SK-N-SH (cell line): ENCODE data around the gene KLHL40. TPM values are rescaled to one million over a fixed set of nuclear protein-coding genes. Genes with fewer than 3 reads are reported as not detected.

Experiments used
- CTCF ChIA-PET: fragments of 300-600, 350-600 bp; formaldehyde crosslinking; extraction: SDS; loops from one replicate; lab custom pipeline; 2021; lab: Yijun Ruan, JAX
- POLR2A ChIA-PET: fragments of 350-600 bp; sonication (Branson Sonifier 250); formaldehyde crosslinking; extraction: SDS; loops from one replicate; lab custom pipeline; 2020; ENCODE audit warnings: antibody characterized with exemption, inconsistent platforms; lab: Yijun Ruan, JAX
- DNase-seq: peaks from one replicate; pipeline ENCODE4 v3.0.0; 2012
- H2AFZ ChIP-seq: fragments of 200-600 bp; sonication (generic); 2 replicates; pipeline ENCODE4 v1.8.1; 2016; ENCODE audit warnings: antibody characterized with exemption, mild to moderate bottlenecking, low read depth
- H3F3A ChIP-seq: fragments of 200-600 bp; sonication (generic); replicated peaks from 2 replicates; pipeline ENCODE3; 2016; ENCODE audit warnings: antibody characterized with exemption, mild to moderate bottlenecking; ENCODE audit not compliant: insufficient read depth
- H3K27ac ChIP-seq, 2 experiments: fragments of 200-500 bp in 1 of 2; fragments of 200-600 bp in 1 of 2; sonication (Bioruptor generic) in 1 of 2; sonication (generic), shearing (Covaris generic) in 1 of 2; 2 replicates each; pipeline versions ENCODE4 v1.5.1 to v1.6.1; 2014 to 2016; ENCODE audit warnings: low read depth in 2 of 2, inconsistent platforms in 1 of 2, low read length in 1 of 2, mild to moderate bottlenecking in 1 of 2, mixed read lengths in 1 of 2
- H3K27me3 ChIP-seq: fragments of 200-600 bp; sonication (generic), shearing (Covaris generic); 2 replicates; pipeline ENCODE4 v1.6.1; 2016; ENCODE audit warnings: mixed run types; ENCODE audit not compliant: insufficient read depth
- H3K36me3 ChIP-seq, 2 experiments: fragments of 200-500 bp in 1 of 2; fragments of 200-600 bp in 1 of 2; sonication (Bioruptor generic) in 1 of 2; sonication (generic) in 1 of 2; replicated peaks in 1 of 2; 2 replicates each; pipeline versions ENCODE3 to v1.5.1; 2014 to 2016; ENCODE audit warnings: low read length in 1 of 2, mild to moderate bottlenecking in 1 of 2; ENCODE audit not compliant: insufficient read depth in 2 of 2, control insufficient read depth in 1 of 2
- H3K4me1 ChIP-seq, 2 experiments: fragments of 200-500 bp in 1 of 2; fragments of 200-600 bp in 1 of 2; sonication (Bioruptor generic) in 1 of 2; sonication (generic), shearing (Covaris generic) in 1 of 2; 2 replicates each; pipeline versions ENCODE4 v1.5.1 to v1.6.1; 2014 to 2016; ENCODE audit warnings: low read depth in 1 of 2, low read length in 1 of 2, mixed run types in 1 of 2; ENCODE audit not compliant: insufficient read depth in 2 of 2, control insufficient read depth in 1 of 2
- H3K4me2 ChIP-seq: fragments of 200-600 bp; sonication (generic), shearing (Covaris generic); 2 replicates; pipeline ENCODE4 v1.6.1; 2017; ENCODE audit warnings: mixed run types
- H3K4me3 ChIP-seq, 2 experiments: fragments of 200-500 bp in 1 of 2; fragments of 200-600 bp in 1 of 2; sonication (Bioruptor generic) in 1 of 2; sonication (generic), shearing (Covaris generic) in 1 of 2; 2 replicates each; pipeline versions ENCODE4 v1.5.1 to v1.8.1; 2014 to 2016; ENCODE audit warnings: low read depth in 2 of 2, inconsistent platforms in 1 of 2, low read length in 1 of 2, mild to moderate bottlenecking in 1 of 2, mixed read lengths in 1 of 2, moderate library complexity in 1 of 2
- H3K79me2 ChIP-seq: fragments of 200-600 bp; sonication (generic); 2 replicates; pipeline ENCODE4 v1.8.1; 2017; ENCODE audit warnings: mild to moderate bottlenecking; ENCODE audit not compliant: insufficient read depth
- H3K9ac ChIP-seq: fragments of 200-600 bp; sonication (generic); 2 replicates; pipeline ENCODE4 v1.6.1; 2017; ENCODE audit warnings: mixed run types
- H3K9me2 ChIP-seq: fragments of 200-600 bp; sonication (generic); 2 replicates; pipeline ENCODE4 v1.6.1; 2017; ENCODE audit warnings: mixed run types
- H3K9me3 ChIP-seq: fragments of 200-600 bp; sonication (generic); 2 replicates; pipeline ENCODE4 v1.6.1; 2017; ENCODE audit warnings: mixed run types, mild to moderate bottlenecking, moderate library complexity
- H4K20me1 ChIP-seq: fragments of 200-600 bp; sonication (generic); 2 replicates; pipeline ENCODE4 v1.6.1; 2017; ENCODE audit warnings: mild to moderate bottlenecking, mixed run types; ENCODE audit not compliant: insufficient read depth
- CTCF ChIP-seq: fragments of 200-600 bp; sonication (generic); IDR thresholded peaks from 2 replicates; pipeline ENCODE4 v1.6.1; 2017; ENCODE audit warnings: antibody characterized with exemption, mild to moderate bottlenecking, moderate library complexity
- ELF1 ChIP-seq: IDR thresholded peaks from 2 replicates; pipeline ENCODE4 v1.4.0; 2012
- EP300 ChIP-seq, 2 experiments: IDR thresholded peaks; 2 replicates each; pipeline versions ENCODE4 v1.4.0 to v1.6.1; 2012; ENCODE audit warnings: borderline replicate concordance in 1 of 2, low read depth in 1 of 2, low read length in 1 of 2
- EZH2phosphoT487 ChIP-seq: fragments of 200-600 bp; sonication (generic); IDR thresholded peaks from 2 replicates; pipeline ENCODE4 v1.6.1; 2017; ENCODE audit warnings: low read depth, mixed run types, mild to moderate bottlenecking, antibody characterized with exemption, moderate library complexity, borderline replicate concordance
- FOSL2 ChIP-seq: IDR thresholded peaks from 2 replicates; pipeline ENCODE4 v1.4.0; 2012; ENCODE audit warnings: low read depth, mild to moderate bottlenecking, moderate library complexity, borderline replicate concordance
- FOXJ3 ChIP-seq: sonication (generic); formaldehyde crosslinking; IDR thresholded peaks from 2 replicates; pipeline ENCODE4 v1.5.1; 2020; ENCODE audit warnings: mild to moderate bottlenecking, missing genetic modification reagents
- FOXM1 ChIP-seq: IDR thresholded peaks from 2 replicates; pipeline ENCODE4 v1.4.0; 2012; ENCODE audit warnings: low read depth, mild to moderate bottlenecking
- JUND ChIP-seq: IDR thresholded peaks from 2 replicates; pipeline ENCODE4 v1.4.0; 2012
- NFIC ChIP-seq: IDR thresholded peaks from 2 replicates; pipeline ENCODE4 v1.4.0; 2012; ENCODE audit warnings: borderline replicate concordance
- NRF1 ChIP-seq: IDR thresholded peaks from 2 replicates; pipeline ENCODE4 v1.6.1; 2012; ENCODE audit warnings: low read depth, mild to moderate bottlenecking, low read length
- POLR2AphosphoS5 ChIP-seq: IDR thresholded peaks from 2 replicates; pipeline ENCODE4 v1.6.1; 2012; ENCODE audit warnings: low read depth, low read length
- RAD21 ChIP-seq: IDR thresholded peaks from 2 replicates; pipeline ENCODE4 v1.6.1; 2012; ENCODE audit warnings: mild to moderate bottlenecking, low read length
- RFX5 ChIP-seq: IDR thresholded peaks from 2 replicates; pipeline ENCODE4 v1.6.1; 2012; ENCODE audit warnings: mild to moderate bottlenecking, improper control_type of control experiment, low read length
- RXRA ChIP-seq: IDR thresholded peaks from 2 replicates; pipeline ENCODE4 v1.4.0; 2012; ENCODE audit warnings: low read depth, mild to moderate bottlenecking, borderline replicate concordance
- SIN3A ChIP-seq: IDR thresholded peaks from 2 replicates; pipeline ENCODE4 v1.6.1; 2012; ENCODE audit warnings: low read depth, mild to moderate bottlenecking, low read length, moderate library complexity, borderline replicate concordance
- TAF1 ChIP-seq: IDR thresholded peaks from 2 replicates; pipeline ENCODE4 v1.6.1; 2012; ENCODE audit warnings: low read depth, mild to moderate bottlenecking, low read length, moderate library complexity, borderline replicate concordance
- TEAD4 ChIP-seq: IDR thresholded peaks from 2 replicates; pipeline ENCODE4 v1.4.0; 2012; ENCODE audit warnings: mild to moderate bottlenecking, borderline replicate concordance; ENCODE audit not compliant: insufficient read depth
- YY1 ChIP-seq: IDR thresholded peaks from 2 replicates; pipeline ENCODE4 v1.4.0; 2012; ENCODE audit warnings: low read depth, mild to moderate bottlenecking
- WGBS: methylation state at CpG from one replicate; pipeline ENCODE4 v1.1.6; 2017; ENCODE audit warnings: low lambda C conversion rate; 5-methylcytosine and 5-hydroxymethylcytosine counted together
- polyA plus RNA-seq, 3 experiments: library from polyadenylated mRNA; depleted of rRNA; stranded (reverse); fragments of >200 nt; gene quantifications; 2 replicates each; pipeline ENCODE4 v1.2.3, GENCODE V29; 2012
- TF ChIP-seq, protein P1 (sequence below): IDR thresholded peaks from 2 replicates; pipeline ENCODE4 v1.4.0; 2012; ENCODE audit warnings: low read depth
- TF ChIP-seq, protein P2 (sequence below): fragments of 150-350 bp; IDR thresholded peaks from 2 replicates; pipeline ENCODE4 v1.6.1; 2016; ENCODE audit warnings: mild to moderate bottlenecking, low read depth, low read length

The KLHL40 gene
- polyA plus RNA-seq, 1 of the 3 experiments (the other 2 are of a cell fraction): not detected

GRCh38 chr3:42735615-42736014, 50.3 kb downstream of the KLHL40 start:
- POLR2A ChIA-PET: no interaction called here
- no peak for TF ChIP-seq FOSL2
- TF ChIP-seq JUND: no peak
- TF ChIP-seq POLR2AphosphoS5: no peak
- no peak for TF ChIP-seq TEAD4
- TF ChIP-seq YY1: no peak
- TF ChIP-seq RAD21: no peak
- TF ChIP-seq, protein P1, sequence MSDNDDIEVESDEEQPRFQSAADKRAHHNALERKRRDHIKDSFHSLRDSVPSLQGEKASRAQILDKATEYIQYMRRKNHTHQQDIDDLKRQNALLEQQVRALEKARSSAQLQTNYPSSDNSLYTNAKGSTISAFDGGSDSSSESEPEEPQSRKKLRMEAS: no peak
- no peak for TF ChIP-seq RXRA
- no peak for TF ChIP-seq NRF1
- no peaks in the 10 kb centered on the region for H3K79me2 ChIP-seq
- no peaks in the 10 kb centered on the region for H3K27me3 ChIP-seq
- no peak for DNase-seq
- no peaks in the 10 kb centered on the region for H3K9me2 ChIP-seq
- no peaks in the 10 kb centered on the region for H4K20me1 ChIP-seq
- no peaks in the 10 kb centered on the region; a peak in 1 of 4 replicates for H3K4me1 ChIP-seq
- no peak overlapping the region for H2AFZ ChIP-seq
- no peak overlapping the region for H3K27ac ChIP-seq
- no peak overlapping the region for H3K4me2 ChIP-seq
- H3K9ac ChIP-seq: no peak overlapping the region
- CTCF ChIA-PET: interaction anchor here (0.9 to 1.8 kb wide), 4 partner anchors 8 to 84 kb away, joined by 3 to 11 read pairs (median 4); no protein-coding TSS in a partner anchor
- WGBS: 84% methylated on average over 4 of the region's 12 CpGs
- no peak overlapping the region for H3K4me3 ChIP-seq
- no peaks in the 10 kb centered on the region for H3K9me3 ChIP-seq
- no peaks in the 10 kb centered on the region for H3F3A ChIP-seq
- H3K36me3 ChIP-seq: no peaks in the 10 kb centered on the region

DNA sequence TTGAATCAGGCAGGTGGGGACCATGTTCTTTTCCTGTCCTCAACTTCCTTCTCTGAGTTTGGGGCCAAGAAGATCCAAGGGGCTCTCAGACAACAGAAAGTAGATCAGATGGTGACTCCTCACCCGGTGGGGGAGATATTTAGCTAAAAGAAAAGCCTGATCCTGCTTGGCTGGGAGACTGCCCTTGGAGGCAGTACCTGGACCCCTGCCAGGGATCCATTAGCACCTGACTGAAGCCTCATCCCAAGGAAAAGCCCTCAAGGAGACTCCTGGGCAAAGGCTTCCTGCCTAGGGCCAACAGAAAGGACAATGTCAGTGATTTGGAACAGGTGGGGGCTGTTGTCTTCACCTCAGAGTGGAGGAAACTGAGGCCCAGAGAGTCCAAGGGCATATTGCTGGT, 50.7 kb downstream of the KLHL40 start:
- ChIA-PET POLR2A (no interaction called here), CTCF (interaction anchor here (0.9 to 1.8 kb wide), 3 partner anchors 8 to 44 kb away, joined by 3 to 11 read pairs (median 4); no protein-coding TSS in a partner anchor)
- Histone ChIP-seq H4K20me1 (no peaks in the 10 kb centered on the region), H3K9me3 (no peaks in the 10 kb centered on the region), H3K27ac (no peak overlapping the region), H3K4me1 (no peaks in the 10 kb centered on the region; a peak in 1 of 4 replicates), H3K9me2 (no peaks in the 10 kb centered on the region), H3K4me2 (no peak overlapping the region), H3K27me3 (no peaks in the 10 kb centered on the region), H3K36me3 (no peaks in the 10 kb centered on the region), H3F3A (no peaks in the 10 kb centered on the region), H3K4me3 (no peak overlapping the region), H2AFZ (no peak overlapping the region), H3K9ac (no peak overlapping the region), H3K79me2 (no peaks in the 10 kb centered on the region)
- no peak for TF ChIP-seq RFX5
- TF ChIP-seq SIN3A: no peak
- no peak for TF ChIP-seq EZH2phosphoT487
- no peak for DNase-seq
- WGBS: 67% methylated on average over 1 of the region's 1 CpG

- DNase-seq: no peak
- H4K20me1 ChIP-seq: no peaks in the 10 kb centered on the region
- H3K27ac ChIP-seq: no peak overlapping the region
- no peak overlapping the region for H3K4me2 ChIP-seq
- H3K36me3 ChIP-seq: no peaks in the 10 kb centered on the region
- ChIA-PET POLR2A (no interaction called here), CTCF (interaction anchor here (0.9 to 1.8 kb wide), 2 partner anchors 7 to 44 kb away, joined by 4 to 11 read pairs; no protein-coding TSS in a partner anchor)
- H3K9me2 ChIP-seq: no peaks in the 10 kb centered on the region
- WGBS: 74% methylated on average over 6 of the region's 6 CpGs
- H3K9me3 ChIP-seq: no peaks in the 10 kb centered on the region
- no peak overlapping the region for H2AFZ ChIP-seq
- H3K27me3 ChIP-seq: no peaks in the 10 kb centered on the region
- no peak overlapping the region for H3K9ac ChIP-seq
- H3F3A ChIP-seq: no peaks in the 10 kb centered on the region
- no peak overlapping the region for H3K4me3 ChIP-seq
- H3K79me2 ChIP-seq: no peaks in the 10 kb centered on the region
- H3K4me1 ChIP-seq: no peaks in the 10 kb centered on the region; a peak in 1 of 4 replicates
- TF ChIP-seq, protein P2, sequence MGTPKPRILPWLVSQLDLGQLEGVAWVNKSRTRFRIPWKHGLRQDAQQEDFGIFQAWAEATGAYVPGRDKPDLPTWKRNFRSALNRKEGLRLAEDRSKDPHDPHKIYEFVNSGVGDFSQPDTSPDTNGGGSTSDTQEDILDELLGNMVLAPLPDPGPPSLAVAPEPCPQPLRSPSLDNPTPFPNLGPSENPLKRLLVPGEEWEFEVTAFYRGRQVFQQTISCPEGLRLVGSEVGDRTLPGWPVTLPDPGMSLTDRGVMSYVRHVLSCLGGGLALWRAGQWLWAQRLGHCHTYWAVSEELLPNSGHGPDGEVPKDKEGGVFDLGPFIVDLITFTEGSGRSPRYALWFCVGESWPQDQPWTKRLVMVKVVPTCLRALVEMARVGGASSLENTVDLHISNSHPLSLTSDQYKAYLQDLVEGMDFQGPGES: no peak
- TF ChIP-seq FOXM1 (no peak), POLR2AphosphoS5 (no peak), CTCF (no peak), NRF1 (no peak), YY1 (no peak), FOXJ3 (CRISPR knock-in tag) (no peak), TEAD4 (no peak), TAF1 (no peak), RFX5 (no peak), EP300 (IDR thresholded peaks at IDR 0.05; ENCODE audit: borderline replicate concordance in 1 of 2, low read depth in 1 of 2, low read length in 1 of 2) (no peak), NFIC (no peak), ELF1 (no peak), RXRA (no peak)
- TF ChIP-seq, protein P1: no peak
Observed at GRCh38 chr3:42736531-42736930, 51.2 kb downstream of the KLHL40 start.
